GM19452 (cell line): ENCODE results near the gene UBFD1.
"Not testable (repeated sequence)": the region's sequence is repeated elsewhere in the genome, so short reads cannot be mapped to it uniquely, and the experiment has no call there.

Source experiments
- ATAC-seq: cut with Tn5 transposase; IDR thresholded peaks from one replicate; pipeline ENCODE4 v1.9.1; 2021; ENCODE audit not compliant: unreplicated experiment

UBFD1 gene

DNA sequence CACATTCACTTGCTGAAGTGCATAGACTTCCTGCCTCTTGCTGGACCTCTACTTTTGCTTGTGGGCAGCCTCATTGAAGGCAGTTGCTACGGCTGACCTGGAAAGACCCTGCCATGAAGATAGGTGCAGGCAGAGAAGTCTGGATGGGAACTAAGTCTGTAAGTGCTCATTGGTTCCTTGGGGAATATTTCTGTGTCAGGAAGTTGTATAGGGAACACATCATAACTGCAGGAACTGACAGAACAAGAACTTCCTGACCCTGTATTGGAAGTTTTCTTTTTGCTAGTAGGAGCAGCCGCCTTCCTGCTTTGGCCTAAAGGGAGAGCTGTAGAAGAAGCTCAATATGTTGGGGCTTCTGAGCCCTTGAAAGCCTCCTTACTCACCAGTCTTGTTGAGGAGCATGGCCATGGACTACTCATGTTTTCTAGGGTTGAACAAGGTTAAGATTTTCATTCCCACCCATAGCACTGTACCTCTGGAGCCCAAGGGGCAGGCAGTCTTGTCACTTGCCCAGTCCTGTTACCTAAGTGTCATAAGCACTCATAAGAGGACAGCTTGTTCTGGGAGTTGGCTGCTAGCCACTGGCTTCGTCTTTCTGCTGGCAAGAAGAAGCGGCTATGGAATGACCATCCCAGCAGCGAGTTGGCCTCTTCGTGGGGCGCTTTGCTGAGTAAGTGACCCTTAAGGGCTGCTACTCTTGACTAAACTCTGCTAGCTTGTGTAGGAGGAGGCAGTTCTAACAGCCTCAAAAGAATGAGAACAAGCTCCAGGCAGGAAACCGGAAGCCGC is 7.2 kb downstream of the UBFD1 start:
- no peak for ATAC-seq

DNA sequence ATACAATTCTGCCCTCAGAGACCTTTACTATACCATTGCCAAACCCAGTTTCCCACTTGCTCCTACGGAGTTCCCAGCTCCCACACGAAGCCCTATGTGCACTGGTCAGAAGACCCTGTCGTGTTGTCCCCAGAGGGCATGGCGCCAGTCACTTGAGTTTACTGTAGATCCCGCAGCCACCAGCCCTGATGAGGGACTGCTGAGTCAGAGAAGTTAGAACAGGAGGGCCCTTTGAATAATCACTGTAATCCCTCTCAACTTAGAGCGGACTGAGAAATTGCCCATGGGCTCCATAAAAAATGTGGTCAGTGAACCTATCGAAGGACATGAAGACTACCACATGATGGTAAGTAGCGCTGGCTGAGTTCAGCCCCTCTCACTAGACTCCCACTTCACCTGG is 9.2 kb downstream of the UBFD1 start:
- ATAC-seq, result no peak

DNA sequence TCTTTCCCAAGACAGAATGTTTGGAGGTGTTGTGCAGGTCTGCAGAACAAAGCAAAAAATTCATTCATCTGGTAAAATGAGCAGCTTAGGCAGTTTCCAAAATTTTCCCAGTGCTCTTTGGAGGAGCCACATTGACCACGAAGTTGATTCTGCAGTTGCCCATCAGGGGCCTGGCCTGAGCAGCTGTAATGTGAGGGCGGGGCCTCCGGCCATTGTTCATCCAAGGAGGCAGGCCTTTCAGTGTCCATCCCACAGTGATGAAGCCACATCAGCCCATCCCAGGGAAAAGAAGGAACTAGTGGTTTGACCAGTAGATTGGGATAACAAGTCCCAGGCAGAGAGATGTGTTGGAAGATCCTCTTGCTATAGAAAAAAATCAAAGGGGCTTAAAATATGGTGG is 10.1 kb downstream of the UBFD1 start:
- ATAC-seq, result no peak

DNA sequence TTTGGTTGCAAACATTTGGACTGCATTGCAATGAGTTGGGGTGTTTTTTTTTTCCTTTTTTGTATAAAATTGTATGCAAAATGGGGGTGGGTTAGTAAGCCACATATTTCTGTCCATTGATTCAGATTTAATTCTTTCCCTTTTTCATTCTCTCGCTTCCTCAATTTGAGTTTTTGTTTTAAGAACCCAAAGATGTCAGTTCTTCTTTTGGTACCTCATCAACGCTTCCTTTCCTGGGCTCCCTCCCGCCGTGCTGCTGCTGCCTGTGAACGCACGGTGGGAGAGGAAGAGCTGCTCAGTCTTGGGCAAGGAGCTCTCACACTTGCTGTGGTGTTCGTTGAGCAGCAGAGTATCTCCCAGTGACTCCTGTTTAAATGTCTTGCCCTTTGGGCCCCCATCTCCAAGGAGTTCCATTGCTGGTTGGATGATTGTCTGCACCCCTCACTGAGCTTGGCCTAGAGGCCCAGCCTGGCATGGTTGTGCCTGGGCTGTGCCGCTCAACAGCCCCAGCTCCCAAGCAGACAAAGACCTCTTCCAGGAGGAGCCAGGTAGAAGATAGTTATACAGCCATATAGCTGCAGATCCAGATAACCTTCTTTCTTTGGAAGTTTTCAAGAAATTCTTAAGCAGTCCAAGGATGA is 13.6 kb downstream of the UBFD1 start:
- ATAC-seq, result no peak

DNA sequence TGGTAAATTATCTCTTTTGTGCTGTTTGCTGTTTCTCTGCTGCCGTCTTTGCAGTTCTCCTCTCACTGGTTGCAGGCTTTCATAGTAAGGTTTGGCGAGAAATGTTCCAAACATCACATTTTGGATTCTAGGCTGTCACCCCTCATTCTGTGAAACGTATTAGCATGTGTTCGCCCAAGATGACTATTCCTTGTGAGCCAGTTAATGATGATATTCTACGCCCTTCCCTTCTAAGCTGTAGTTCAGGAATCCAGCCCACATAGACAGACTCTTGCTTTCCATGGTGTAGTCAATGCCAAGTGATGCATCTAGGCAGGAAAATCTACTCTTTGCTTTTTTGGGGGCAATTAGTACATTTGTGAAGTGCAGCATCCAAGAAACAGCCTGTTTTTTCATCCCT is 14.4 kb downstream of the UBFD1 start:
- ATAC-seq, result no peak

DNA sequence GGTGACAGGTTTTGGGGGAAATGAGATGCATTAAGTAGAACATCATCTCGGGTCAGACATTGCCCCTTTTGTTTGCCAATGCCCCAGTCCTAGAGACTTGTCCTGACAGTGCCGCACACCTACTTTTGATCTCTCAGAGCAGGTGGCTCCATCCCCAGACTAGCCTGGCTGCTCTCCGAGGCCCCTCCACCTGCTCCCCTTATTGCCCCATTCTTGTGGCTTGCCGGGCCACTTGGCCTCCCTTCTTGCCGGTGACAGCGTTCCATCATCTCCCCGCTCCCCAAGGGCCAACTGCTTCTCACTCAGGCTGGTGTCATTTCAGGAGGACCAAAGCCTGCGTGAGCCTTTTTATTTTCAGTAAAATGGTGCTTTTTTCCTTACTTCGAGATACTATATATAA is 14.9 kb downstream of the UBFD1 start:
- no peak for ATAC-seq

DNA sequence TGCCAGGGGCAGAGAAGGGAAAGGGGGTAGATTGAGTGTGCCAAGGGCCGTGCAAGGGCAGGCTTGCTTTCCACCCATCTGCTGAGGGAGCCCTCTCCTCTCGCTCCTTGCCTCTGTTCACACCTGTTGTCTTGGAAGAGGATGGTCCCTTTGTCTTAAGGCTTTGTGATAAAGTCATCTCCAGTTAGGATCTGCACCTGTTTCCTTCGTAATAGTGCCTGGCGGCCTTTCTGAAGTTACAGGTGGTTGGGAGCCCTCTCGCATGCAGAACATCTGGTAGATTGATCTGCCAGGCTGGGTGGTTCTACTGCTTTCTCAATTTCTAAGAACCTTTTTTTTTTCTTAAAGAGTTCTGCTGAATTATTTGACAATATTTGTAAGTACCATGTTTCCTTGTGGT is 16.3 kb downstream of the UBFD1 start:
- ATAC-seq, result no peak

DNA sequence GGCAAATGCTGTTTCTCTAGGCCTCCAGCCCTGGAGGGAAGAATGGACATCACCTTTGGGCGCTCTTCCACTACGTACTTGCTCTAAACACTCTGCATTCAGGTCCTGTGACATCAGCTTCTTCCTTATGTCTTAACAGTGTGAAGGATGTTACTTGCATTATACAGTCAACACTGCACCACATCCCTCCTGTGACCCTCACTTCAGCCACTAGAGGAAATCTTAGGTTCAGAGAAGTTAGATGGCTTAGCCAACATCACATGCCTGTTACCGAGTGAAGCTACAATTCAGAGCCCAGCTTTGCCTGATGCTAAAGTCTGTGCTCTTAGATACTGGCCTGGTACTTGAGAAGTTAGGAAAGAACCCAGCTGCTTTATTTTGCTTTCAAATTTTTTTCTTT is 18.3 kb downstream of the UBFD1 start:
- no peak for ATAC-seq

DNA sequence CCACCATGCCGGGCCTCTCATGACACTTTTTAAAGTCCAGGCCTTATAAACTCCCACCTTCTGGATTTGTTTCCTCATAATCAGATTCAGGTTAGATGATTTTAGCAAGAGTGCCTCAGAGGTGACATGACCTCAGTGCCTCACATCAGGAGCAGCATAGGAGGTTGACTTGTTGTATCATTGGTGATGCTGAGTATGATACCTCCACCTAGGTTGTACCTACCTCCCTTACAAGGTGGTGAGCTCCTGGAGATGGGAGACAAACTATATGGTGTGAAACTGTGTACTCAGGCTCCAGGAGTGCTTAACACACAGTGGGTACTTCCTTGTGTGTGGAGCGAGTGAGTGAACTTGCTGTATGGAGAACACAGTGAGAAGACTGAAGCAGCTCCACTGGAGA is 20.0 kb downstream of the UBFD1 start:
- ATAC-seq, result no peak

DNA sequence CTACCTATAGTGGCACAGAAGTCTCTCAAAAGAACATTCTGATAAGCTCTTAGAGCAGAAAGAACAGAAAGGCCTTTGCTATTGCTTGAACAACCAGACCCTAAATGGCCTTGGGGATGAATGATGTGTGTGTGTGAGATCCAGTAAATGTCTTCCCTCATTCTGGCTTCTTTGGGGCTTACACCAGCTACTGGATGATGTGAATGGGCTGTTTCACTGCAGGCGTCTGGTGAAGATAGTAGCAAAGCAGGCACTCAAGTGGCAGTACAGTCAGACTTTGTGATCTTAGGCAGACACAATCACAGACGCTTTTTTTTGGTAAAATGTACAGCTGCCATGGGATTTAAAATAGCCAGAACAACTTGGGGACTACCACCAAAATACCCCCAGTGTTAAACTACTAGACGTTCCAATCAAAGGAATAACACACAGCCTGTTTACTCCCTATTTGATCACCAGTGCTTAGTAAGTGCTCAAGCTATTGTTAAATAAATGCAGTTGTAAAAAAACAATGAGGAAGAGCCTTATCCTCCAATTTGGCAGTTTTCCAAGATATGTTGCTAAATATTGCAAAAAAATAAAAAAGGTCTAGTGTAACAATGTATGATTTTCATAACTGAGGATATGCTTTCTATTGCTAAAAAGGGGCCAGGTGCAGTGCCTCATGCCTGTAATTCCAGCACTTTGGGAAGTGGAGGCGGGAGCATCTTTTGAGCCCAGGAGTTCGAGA is 20.7 kb downstream of the UBFD1 start:
- no peak for ATAC-seq

DNA sequence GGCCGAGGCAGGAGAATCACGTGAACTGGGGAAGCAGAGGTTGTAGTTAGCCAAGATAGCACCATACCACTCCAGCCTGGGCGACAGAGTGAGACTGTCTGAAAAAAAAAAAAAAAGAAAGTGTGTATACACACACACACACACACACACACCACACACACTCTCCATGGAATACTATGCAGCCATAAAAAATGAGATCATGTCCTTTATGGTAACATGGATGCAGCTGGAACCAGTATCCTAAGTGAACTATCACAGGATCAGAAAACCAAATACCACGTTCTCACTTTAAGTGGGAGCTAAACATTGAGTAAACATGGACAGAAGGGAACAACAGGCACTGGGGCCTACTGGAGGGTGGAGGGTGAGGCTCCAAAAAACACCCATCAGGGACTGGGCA is 21.8 kb downstream of the UBFD1 start:
- no peak for ATAC-seq

DNA sequence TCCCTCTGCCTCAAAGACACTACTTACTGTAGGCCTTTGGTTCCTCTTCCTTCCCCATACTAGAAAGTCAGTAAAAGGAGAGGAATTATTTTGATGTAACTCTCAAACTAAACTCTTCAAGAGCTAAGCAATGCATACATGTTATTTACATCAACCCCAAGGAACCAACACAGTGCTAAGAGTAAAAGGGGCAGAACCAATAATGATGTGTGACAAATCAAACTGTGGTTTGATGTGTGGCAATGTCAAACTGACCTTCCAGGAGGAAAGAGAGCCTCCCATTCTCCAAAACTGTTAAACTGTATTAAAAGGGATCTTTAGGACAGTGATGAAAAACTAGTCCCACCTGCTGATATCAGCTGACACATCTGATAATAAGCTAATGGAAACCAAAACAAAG is 22.9 kb downstream of the UBFD1 start:
- no peak for ATAC-seq

DNA sequence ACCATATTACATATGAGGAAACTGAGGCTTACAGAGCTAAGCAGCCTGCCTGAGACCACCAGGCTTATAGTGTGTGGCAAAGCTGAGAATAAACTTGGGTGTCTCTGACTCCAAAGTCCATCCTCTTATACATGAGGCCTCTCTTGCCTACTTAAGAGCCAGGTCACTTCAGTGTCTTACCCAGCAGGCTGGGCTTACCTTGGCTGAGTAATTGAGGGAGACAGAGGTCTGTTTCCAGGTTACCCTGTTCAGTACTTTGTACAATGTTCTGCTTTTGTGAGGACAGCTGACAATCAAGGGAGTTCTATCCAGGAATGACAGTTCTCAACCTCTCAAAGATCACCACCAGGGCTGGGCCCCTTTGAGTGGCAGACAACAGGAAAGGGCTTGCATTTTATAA is 24.2 kb downstream of the UBFD1 start:
- no peak for ATAC-seq

DNA sequence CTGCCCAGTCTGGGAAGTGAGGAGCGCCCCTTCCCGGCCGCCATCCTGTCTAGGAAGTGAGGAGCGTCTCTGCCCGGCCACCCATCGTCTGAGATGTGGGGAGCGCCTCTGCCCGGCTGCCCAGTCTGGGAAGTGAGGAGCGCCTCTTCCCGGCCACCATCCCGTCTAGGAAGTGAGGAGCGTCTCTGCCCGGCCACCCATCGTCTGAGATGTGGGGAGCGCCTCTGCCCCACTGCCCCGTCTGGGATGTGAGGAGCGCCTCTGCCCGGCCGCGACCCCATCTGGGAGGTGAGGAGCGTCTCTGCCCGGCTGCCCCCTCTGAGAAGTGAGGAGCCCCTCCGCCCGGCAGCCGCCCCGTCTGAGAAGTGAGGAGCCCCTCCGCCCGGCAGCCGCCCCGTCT is 25.7 kb downstream of the UBFD1 start:
- ATAC-seq, result not testable (repeated sequence)

DNA sequence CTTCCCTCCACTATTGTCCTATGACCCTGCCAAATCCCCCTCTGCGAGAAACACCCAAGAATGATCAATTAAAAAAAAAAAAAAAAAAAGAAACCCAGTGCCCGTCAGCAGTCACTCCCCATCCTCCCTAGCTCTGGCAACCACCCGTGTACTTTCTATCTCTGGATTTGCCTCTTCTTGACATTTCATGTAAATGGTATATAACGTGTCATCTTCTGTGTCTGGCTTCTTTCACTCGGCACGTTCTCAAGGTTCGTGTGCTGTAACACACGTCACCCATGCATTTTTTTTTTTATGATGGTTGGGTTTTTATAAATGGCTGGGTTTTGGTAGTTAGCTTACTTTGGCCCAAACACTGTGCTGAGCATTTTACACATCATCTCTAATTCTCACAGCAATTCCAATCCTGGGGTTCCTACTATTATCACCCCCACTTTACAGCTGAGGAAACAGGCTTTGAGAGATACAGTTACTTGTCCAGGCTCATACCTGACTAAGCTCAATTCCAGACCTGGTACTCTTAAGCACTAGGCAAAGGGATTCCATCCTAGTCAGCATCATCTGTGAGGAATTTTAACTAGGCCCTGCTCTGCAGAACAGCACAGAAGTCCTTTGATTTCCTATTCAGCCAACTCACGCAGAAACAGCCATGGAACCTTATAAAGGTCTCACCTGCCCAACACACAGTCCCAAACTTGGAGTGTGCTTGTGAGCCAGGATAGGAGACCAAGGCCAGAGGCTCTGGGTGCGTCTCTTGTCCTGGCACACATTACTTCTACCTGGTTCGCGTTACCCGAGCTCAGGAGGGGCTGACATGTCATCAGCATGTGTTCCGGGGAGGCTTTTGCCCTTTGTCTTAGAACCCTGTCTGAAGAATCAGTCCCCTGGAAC is 26.9 kb downstream of the UBFD1 start:
- no peak for ATAC-seq

DNA sequence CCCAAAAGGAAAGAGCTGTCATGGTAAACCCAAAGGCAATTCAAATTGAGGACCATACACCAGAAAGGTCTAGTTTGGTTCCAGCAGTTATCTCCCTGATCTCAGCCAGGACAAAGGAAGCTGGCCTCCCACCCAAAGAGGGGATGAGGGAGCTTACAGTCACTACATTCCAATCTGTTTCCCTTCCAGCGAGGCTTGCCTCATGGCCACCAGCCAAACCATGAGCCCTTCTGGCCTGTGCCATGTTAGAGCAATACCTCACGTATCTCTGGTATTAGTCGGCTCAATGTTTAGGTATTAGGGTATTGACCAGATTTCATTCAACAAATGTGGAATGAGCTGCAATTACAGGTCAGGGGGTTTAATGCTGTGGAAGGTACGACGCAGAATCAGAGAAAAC is 30.2 kb downstream of the UBFD1 start:
- ATAC-seq, result no peak

DNA sequence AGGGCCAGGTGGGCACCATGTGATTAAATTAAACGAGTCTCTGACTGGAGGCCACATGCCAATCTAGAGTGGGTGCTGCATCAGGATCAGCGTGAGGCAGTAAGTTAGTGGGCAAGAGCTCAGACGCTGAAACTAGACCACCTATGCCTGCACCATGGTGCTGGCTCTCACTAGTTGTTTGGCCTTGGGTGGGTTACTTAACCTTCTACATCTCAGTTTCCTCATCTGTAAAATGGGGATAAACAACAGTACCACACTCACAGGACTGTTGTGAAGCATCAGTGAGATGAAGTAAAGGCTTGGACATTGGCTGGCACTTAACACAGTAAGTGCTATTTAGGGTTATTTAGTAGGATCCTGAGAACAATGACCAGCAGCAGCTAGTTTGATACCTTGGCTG is 32.7 kb downstream of the UBFD1 start:
- ATAC-seq, result no peak

DNA sequence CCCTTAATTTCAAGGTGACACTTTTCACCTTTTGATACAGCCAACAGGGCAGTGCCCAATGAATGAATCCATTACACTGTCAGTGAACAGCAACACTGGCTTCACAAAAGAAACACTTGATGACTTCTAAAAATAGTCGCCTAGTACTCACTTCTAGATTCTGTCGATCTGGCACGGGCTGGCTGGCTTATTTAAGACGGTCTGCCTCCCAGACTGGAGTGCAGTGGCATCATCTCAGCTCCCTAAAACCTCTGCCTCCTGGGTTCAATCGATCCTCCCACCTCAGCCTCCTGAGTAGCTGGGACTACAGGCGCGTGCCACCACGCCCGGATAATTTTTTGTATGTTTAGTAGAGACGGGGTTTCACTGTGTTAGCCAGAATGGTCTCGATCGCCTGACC is 36.7 kb downstream of the UBFD1 start:
- ATAC-seq, result no peak

DNA sequence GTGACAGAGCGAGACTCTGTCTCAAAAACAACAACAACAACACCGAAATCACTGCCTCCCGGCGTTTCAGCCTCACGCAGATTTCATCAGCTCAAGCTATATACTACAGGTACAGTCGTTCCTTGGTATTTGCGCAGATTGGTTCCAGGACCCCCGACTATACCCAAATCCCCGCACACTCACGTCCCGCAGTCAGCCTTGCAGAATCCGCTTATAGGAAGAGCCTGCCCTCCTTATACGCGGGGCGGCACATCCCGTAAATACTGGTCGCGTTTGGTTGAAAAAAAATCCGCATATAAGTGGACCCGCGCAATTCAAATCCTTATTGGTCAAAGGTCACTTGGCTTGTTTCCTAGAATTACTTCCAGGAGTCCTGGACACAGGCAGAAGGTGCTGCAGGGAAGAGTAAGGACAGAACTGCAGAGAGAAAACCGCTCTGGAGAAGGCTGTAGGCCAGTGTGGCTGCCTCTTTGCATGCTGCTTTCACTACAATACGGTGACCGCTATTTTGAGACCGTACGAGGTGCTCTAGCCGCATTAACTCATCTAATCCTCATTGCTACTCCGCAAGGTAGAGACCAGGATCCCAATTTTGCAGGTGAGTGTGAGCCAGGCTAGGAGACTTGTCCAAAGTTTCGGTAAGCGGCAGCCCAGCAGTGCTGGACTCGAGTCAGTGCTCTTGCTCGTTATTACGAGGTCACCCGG is 37.9 kb downstream of the UBFD1 start:
- ATAC-seq, result no peak

DNA sequence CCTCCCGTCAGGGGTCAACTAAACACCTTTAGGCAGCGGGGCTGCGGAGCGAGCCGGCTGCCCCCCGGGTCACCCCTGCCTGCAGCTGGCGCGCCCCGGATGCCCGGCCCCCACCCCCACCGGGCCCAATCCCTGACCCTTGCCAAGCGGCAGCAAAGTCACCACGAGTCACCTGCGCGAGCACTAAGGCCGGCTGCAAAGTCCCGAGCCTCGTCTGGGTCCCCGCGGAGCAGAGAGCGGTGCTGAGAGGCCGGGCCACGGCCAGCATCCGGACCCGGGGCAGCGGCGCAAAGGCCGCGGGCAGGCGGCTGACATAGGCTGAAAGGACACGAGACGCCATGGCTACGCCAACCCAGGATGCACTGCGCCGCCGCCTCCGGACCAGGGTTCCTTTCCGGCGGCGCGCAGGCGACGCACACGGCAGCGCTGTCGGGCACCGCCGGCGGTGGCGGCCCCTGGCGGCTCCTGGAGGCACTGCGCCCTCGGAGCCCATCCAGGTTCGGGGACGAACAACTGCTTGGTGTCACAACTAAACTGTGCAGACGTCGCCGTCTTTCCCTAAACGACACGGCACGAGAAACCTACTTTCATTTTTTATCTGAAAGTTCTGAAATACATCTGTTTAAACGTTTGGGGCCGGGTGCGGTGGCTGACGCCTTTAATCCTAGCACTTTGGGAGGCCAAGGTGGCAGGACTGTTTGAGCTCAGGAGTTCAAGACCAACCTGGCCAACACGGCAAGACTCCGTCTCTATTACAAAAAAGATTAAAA is 38.6 kb downstream of the UBFD1 start, which contains the start of gene NDUFAB1:
TSS of gene NDUFAB1 (minus strand) at position 366 of the 770 bp plus-strand sequence. CDS start at position 340, 26 bp downstream.
- ATAC-seq, result peak; percentile 93
